NCI-H146 treated with DMSO at 0.1 percent for 48 hours (cell line): ENCODE results near the gene MYOF.

Experiments
- DNase-seq: peaks from one replicate; lab custom pipeline; 2025; ENCODE audit not compliant: unreplicated experiment; lab: John Stamatoyannopoulos, UW

MYOF gene

DNA sequence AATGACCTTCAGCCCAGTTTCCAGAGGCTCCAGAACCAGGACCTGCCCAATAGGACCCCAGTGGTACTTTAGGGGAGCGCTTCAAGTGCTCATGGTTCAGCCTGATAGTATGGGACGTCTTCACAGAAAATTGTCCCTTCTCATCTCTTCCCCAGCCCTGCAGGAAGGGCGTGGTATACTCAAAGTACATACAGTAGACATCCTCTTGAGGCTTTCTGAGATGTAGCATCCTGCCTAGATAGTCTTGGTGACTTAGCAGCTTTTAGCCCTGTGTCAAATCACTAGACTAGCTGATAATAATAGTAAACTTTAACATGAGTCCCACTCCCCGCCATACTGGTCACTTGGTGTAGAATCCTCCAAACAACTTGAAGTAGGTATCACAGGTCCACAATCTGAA is 215.3 kb downstream of the MYOF start:
- DNase-seq = no peak

DNA sequence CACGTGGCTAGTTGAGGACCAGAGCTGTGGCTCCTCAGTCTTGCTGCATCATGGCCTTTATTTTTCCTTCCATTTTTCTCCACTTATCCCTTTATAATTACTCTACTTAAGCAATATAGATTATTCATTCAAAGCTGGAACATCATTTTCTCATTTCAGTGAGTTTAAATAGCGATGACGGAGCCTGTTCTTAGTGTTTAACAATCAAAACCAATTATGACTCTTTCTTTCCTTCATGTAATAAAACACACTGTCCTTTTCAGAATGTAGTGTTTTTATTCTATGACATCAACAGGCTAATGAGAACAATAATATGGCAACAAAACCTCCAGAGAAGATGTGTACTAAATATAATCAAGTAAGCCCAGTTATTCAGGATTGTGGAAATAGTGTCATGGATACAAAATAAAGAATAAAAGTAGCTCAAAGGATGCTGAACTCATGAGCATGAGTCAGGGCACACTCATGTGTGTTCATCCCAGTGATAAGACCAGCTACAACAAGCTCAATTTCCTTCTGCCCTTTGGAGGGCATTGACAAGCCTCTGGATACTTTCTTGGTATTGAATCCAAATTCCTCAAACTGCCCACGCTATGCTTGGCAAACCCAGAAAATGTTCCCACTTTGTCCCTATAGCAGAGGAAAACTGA is 220.0 kb downstream of the MYOF start:
- no peak for DNase-seq

GRCh38 chr10:93261089-93261488 is 221.0 kb downstream of the MYOF start:
- no peak for DNase-seq

DNA sequence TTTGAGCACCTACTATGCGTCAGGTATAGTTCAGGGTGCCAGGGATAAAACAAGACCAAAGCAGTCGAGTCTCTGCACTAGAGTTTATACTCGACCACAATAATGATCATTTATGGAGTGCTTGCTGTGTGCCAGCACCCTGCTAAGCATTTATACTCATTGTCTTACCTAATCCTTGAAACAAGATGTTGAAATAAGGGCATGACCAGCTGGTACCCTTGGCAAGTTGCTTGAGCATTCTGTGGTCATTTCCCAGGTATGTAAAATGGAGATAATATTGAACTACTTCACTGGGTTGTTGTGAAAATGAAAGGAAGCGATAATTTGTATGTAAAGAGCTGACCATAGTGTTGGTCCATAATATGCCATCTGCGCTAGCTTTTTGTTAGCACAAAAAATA is 223.0 kb downstream of the MYOF start:
- no peak for DNase-seq
